T-helper 2 cell treated with Interferon-gamma antibody and Interleukin-4, amounts not matched to agents 100 ng/mL and 5 ng/mL, for 36 hours (primary cell): ENCODE data around the gene APOC1. TPM values are rescaled to one million over a fixed set of nuclear protein-coding genes. Genes with fewer than 3 reads are reported as not detected.

Source experiments
- intact Hi-C: fragments of 100-400 bp; cut with micrococcal nuclease; formaldehyde crosslinking; loops from one replicate; pipeline ENCODE4 v1.15.1; 2023
- total RNA-seq: library from RNA; stranded (reverse); gene quantifications from 2 replicates; pipeline ENCODE4 v1.2.3, GENCODE V29; 2022

APOC1 gene
- total RNA-seq, 1 donor from 2014 or later, result not detected

DNA sequence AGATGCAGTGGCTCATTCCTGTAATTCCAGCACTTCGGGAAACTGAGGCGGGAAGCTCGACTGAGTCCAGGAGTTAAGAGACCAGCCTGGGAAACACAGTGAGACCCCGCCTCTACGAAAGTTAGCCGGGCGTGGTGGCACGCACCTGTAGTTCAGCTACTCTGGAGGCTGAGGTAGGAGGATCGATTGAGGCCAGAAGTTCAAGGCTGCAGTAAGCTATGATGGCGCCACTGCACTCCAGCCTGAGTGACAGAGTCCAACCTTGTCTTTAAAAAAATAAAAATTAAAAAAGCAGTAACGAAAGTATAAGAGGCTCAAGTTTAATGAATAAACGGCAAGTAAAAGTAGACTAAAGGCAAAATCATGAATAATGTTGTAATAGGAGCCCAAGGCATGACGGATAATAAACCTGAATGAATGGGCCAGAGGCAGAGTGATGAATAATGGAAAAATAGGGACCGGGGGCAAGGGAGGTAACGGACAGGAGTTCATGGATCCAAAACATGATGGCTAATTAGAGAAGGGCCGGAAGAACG, 24.5 kb upstream of the APOC1 start:
- intact Hi-C loops, result loop anchor here (1.0 to 10.0 kb wide), 8 partner anchors 43 to 1135 kb away; partner anchors contain the start of genes BLOC1S3, CLASRP, CLPTM1 and NECTIN2

DNA sequence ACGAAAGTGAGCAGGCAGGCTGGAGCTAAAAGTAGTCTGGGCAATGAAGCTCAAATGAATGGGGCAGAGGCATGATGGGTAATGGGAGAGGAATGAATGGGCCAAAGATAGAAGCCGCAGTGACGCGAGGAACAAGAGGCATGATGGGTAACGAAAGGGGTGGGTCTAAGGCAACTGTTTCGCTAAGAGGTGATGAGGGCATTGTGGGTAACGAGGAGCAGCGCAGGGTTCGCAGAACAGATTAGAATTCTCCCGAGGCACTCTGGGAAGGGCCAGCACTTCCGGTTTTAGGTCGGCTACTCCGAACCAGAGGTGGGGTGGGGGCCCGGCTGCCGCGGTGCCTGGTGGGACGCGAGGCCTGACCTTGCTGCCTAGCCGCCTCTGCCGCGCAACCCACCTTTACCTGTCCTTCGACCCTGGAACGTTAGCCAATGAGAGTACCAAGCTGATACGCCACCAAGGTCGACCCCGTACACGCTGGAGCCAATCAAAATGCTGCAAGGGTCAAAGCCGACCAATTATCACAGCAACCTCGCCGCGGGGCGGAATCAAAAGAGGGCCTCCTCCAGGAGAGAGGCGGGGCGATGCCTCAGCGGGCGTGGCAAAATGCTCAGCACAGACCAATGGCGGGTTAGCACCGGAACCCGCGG, 23.9 kb upstream of the APOC1 start:
- intact Hi-C loops, result loop anchor here (1.0 to 10.0 kb wide), 8 partner anchors 44 to 1136 kb away; partner anchors contain the start of genes BLOC1S3, CLASRP, CLPTM1 and NECTIN2

DNA sequence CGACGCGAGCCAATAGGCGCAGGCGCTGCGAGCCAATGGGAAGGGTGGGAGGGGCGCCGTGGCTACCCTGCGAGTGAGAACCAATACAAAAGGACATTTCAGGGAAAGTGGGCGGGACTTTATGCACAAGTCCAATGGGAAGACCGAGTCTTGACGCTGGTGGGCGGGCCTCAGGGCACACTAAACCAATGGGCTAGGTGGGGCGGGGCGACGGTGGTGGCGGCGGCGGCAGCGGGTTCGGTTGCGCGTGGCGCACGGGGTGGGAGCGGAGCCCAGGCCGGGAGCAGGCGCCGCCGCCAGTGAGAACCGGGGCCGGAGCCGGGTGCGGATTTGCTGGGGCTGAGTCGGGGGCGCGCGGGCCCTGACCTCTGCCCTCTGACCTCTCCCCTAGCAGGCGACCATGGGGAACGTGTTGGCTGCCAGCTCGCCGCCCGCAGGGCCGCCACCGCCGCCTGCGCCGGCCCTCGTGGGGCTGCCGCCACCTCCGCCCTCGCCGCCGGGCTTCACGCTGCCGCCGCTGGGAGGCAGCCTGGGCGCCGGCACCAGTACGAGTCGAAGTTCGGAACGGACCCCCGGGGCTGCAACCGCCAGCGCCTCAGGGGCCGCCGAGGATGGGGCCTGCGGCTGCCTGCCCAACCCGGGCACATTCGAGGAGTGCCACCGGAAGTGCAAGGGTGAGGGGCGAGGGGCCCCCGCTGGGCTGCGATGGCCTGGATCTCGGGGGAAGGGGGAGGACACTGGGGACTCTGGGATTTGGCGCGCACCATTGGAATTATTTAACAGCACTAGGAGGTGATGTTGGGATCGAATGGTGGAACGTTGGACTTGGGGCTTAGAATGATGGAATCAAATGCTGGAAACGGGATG, 23.2 kb upstream of the APOC1 start, which contains the start of gene TOMM40:
TOMM40 (plus strand) TSS at position 239 of the 867 bp plus-strand sequence; CDS start at position 401, 162 bp downstream.
- intact Hi-C loops, result loop anchor here (2.0 to 10.0 kb wide), 3 partner anchors 44 to 1136 kb away; partner anchors contain the start of genes NECTIN2, PPP1R37 and SMG9

DNA sequence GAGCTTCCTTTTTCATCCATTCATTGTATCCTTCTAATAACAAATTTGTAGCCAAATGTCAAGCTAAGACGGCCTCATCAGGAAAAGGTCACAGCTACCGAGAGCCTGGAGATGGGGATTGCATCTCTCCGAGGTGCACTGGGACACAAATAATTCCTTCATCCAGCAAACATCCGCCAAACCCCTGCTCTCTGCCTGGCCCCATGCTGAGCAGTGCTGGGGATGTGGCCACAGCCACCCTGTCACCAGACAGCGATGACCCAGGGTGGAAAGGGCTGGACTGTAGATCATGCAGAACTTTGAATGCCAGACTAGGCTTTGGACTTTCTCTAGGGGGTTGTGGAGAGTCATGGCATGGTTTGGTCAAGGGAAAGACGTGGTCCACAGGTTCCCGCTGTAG, 21.5 kb upstream of the APOC1 start:
- intact Hi-C loops, result loop anchor here (10.0 kb wide), 2 partner anchors 202 to 1138 kb away; partner anchors contain the start of genes PPP1R37 and SMG9

DNA sequence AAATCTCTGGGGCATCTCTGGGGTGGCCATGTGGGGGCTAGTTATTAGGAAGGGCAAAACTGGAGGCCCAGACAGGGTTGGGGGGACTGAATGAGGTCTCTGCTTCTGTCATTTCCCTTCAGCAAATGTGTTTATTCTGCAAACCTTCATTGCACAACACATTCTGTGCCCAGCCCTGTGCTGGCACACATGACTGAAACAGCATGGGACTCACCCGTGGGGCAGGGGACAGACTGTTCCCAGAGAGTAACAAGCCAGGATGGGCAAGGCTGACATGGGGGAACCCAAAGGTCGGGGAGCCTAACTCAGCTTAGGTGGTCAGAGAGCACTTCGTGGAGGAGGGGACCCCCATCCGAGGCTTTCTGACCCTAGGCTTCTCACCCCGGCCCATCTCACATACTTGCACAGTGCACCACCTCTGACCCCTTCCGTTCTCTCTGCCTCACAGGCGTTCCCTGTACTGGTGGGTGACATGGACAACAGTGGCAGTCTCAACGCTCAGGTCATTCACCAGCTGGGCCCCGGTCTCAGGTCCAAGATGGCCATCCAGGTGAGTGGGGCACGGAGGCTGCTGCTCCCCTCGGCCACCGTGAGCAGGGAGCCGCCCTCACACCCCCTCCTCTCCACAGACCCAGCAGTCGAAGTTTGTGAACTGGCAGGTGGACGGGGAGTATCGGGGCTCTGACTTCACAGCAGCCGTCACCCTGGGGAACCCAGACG, 20.9 kb upstream of the APOC1 start:
- intact Hi-C loops, result loop anchor here (10.0 kb wide), 2 partner anchors 201 to 1139 kb away; partner anchors contain the start of genes PPP1R37 and SMG9

DNA sequence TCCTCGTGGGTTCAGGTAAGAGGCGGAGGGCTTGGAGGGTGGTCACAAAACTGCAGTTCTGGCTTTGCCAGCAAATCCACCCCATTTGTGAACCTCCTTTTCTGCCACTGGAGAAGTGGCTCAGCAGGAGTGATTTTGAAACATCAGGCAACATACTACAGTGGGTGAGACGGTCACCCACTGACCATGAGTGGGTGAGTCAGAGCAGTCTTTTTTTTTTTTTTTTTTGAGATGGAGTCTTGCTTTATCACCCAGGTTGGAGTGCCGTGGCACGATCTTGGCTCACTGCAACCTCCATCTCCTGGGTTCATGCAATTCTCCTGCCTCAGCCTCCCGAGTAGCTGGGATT, 20.4 kb upstream of the APOC1 start:
- intact Hi-C loops, result loop anchor here (10.0 kb wide), 2 partner anchors 201 to 1139 kb away; partner anchors contain the start of genes PPP1R37 and SMG9

DNA sequence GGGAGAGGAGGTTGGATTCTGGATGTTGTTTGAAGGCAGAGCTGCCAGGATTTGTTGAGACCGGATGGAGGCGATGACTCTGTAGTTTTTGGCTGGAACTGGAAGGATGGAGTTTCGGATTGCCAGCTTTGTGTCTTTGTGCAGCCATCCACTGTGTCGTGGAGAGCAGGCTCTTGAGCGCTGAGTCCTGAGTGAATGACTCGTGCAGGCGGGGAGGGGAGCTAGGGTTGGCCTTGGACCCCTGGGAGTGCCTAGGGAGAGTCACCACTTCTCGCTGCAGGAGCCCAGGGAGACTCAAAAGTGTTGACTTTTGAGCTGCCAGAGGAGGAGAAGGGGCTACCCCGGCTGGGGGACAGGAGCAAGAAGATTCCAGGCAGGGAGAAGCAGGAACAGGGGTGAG, 19.5 kb upstream of the APOC1 start:
- intact Hi-C loops, result loop anchor here (10.0 kb wide), 2 partner anchors 200 to 1140 kb away; partner anchors contain the start of genes PPP1R37 and SMG9

DNA sequence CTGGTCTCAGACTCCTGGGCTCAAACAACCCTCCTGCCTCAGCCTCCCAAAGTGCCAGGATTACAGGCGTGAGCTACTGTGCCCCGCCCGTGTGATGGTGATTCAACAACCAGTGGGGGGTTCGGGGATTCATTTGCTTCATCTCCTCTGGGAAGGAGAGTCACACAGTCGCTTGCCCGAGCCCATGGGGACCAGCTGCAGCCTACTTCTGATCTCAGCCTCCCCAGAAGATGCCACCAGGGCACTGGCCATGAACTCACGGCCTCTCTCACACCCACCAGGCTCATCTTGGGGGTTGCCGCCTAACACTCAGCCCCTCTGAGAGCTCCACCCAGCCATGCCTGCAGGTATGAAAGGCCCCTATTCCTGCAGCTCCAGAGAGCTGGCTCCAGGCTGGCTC, 16.6 kb upstream of the APOC1 start:
- intact Hi-C loops, result loop anchor here (10.0 kb wide), 2 partner anchors 197 to 1143 kb away; partner anchors contain the start of genes PPP1R37 and SMG9

DNA sequence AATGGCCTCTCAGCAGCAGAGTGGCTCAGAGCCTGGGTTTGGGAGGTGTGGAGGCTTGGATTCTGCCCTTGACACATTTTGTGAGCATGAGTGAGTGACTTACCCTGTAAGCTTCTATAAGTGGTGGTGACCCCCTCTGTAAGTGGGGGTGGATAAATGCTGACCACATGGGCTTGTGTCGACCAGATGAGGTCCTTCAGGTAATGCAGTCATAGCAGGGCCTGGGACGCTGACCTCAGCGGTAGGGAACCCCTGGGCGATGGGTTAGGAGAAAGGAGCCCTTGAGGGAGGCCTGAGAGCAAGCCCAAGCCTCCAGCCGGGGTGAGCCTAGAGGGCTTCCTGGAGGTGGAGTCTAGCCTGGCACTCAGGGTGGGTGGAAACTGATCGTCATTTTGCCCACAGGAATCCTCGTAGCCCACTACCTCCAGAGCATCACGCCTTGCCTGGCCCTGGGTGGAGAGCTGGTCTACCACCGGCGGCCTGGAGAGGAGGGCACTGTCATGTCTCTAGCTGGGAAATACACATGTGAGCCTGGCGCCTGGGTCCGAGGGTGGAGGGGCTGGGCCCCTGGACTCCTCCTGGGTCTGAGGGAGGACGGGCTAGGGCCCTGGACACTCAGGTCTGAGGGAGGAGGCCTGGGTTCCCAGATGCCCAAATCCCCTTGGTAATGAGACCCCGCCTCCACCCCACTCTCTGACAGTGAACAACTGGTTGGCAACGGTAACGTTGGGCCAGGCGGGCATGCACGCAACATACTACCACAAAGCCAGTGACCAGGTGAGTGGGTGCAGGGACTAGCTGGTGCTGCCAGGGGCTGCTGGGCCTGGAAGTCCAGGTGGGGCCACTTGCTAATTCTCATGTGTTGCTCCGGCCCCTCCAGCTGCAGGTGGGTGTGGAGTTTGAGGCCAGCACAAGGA, 13.8 kb upstream of the APOC1 start:
- intact Hi-C loops, result no loop called here

DNA sequence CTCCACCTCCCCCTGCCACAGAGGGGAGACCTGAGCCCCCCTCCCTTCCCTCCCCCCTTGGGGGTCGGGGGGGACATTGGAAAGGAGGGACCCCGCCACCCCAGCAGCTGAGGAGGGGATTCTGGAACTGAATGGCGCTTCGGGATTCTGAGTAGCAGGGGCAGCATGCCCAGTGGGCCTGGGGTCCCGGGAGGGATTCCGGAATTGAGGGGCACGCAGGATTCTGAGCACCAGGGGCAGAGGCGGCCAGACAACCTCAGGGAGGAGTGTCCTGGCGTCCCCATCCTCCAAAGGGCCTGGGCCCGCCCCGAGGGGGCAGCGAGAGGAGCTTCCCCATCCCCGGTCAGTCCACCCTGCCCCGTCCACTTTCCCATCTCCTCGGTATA, 11.2 kb upstream of the APOC1 start:
- intact Hi-C loops, result loop anchor here (1.0 kb wide), 1 partner anchor 48 kb away; no protein-coding TSS in a partner anchor

DNA sequence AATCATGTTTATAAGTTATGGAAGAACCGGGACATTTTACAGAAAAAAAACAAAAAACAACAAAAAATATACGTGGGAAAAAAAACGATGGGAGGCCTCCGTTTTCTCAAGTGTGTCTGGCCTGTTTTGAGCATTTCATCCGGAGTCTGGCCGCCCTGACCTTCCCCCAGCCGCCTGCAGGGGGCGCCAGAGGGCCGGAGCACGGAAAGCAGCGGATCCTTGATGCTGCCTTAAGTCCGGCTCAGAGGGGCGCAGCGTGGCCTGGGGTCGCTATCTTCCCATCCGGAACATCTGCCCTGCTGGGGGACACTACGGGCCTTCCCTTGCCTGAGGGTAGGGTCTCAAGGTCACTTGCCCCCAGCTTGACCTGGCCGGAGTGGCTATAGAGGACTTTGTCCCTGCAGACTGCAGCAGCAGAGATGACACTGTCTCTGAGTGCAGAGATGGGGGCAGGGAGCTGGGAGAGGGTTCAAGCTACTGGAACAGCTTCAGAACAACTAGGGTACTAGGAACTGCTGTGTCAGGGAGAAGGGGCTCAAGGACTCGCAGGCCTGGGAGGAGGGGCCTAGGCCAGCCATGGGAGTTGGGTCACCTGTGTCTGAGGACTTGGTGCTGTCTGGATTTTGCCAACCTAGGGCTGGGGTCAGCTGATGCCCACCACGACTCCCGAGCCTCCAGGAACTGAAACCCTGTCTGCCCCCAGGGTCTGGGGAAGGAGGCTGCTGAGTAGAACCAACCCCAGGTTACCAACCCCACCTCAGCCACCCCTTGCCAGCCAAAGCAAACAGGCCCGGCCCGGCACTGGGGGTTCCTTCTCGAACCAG, 10.6 kb upstream of the APOC1 start:
- intact Hi-C loops, result loop anchor here (1.0 kb wide), 1 partner anchor 47 kb away; no protein-coding TSS in a partner anchor

DNA sequence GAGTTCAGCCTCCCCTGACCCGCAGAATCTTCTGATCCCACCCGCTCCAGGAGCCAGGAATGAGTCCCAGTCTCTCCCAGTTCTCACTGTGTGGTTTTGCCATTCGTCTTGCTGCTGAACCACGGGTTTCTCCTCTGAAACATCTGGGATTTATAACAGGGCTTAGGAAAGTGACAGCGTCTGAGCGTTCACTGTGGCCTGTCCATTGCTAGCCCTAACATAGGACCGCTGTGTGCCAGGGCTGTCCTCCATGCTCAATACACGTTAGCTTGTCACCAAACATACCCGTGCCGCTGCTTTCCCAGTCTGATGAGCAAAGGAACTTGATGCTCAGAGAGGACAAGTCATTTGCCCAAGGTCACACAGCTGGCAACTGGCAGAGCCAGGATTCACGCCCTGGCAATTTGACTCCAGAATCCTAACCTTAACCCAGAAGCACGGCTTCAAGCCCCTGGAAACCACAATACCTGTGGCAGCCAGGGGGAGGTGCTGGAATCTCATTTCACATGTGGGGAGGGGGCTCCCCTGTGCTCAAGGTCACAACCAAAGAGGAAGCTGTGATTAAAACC, 9.9 kb upstream of the APOC1 start:
- intact Hi-C loops, result no loop called here

DNA sequence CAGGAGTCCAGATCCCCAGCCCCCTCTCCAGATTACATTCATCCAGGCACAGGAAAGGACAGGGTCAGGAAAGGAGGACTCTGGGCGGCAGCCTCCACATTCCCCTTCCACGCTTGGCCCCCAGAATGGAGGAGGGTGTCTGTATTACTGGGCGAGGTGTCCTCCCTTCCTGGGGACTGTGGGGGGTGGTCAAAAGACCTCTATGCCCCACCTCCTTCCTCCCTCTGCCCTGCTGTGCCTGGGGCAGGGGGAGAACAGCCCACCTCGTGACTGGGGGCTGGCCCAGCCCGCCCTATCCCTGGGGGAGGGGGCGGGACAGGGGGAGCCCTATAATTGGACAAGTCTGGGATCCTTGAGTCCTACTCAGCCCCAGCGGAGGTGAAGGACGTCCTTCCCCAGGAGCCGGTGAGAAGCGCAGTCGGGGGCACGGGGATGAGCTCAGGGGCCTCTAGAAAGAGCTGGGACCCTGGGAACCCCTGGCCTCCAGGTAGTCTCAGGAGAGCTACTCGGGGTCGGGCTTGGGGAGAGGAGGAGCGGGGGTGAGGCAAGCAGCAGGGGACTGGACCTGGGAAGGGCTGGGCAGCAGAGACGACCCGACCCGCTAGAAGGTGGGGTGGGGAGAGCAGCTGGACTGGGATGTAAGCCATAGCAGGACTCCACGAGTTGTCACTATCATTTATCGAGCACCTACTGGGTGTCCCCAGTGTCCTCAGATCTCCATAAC, 8.8 kb upstream of the APOC1 start, which contains the start of gene APOE:
APOE (plus strand) TSS at position 360 of the 724 bp plus-strand sequence. CDS start 829 bp downstream, outside the sequence.
- intact Hi-C loops, result no loop called here

DNA sequence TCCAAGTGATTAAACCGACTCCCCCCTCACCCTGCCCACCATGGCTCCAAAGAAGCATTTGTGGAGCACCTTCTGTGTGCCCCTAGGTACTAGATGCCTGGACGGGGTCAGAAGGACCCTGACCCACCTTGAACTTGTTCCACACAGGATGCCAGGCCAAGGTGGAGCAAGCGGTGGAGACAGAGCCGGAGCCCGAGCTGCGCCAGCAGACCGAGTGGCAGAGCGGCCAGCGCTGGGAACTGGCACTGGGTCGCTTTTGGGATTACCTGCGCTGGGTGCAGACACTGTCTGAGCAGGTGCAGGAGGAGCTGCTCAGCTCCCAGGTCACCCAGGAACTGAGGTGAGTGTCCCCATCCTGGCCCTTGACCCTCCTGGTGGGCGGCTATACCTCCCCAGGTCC, 6.8 kb upstream of the APOC1 start:
- intact Hi-C loops, result no loop called here

DNA sequence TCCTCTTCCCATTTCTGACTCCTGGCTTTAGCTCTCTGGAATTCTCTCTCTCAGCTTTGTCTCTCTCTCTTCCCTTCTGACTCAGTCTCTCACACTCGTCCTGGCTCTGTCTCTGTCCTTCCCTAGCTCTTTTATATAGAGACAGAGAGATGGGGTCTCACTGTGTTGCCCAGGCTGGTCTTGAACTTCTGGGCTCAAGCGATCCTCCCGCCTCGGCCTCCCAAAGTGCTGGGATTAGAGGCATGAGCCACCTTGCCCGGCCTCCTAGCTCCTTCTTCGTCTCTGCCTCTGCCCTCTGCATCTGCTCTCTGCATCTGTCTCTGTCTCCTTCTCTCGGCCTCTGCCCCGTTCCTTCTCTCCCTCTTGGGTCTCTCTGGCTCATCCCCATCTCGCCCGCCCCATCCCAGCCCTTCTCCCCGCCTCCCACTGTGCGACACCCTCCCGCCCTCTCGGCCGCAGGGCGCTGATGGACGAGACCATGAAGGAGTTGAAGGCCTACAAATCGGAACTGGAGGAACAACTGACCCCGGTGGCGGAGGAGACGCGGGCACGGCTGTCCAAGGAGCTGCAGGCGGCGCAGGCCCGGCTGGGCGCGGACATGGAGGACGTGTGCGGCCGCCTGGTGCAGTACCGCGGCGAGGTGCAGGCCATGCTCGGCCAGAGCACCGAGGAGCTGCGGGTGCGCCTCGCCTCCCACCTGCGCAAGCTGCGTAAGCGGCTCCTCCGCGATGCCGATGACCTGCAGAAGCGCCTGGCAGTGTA, 6.2 kb upstream of the APOC1 start:
- intact Hi-C loops, result no loop called here

DNA sequence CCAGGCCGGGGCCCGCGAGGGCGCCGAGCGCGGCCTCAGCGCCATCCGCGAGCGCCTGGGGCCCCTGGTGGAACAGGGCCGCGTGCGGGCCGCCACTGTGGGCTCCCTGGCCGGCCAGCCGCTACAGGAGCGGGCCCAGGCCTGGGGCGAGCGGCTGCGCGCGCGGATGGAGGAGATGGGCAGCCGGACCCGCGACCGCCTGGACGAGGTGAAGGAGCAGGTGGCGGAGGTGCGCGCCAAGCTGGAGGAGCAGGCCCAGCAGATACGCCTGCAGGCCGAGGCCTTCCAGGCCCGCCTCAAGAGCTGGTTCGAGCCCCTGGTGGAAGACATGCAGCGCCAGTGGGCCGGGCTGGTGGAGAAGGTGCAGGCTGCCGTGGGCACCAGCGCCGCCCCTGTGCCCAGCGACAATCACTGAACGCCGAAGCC, 5.6 kb upstream of the APOC1 start:
- intact Hi-C loops, result no loop called here

DNA sequence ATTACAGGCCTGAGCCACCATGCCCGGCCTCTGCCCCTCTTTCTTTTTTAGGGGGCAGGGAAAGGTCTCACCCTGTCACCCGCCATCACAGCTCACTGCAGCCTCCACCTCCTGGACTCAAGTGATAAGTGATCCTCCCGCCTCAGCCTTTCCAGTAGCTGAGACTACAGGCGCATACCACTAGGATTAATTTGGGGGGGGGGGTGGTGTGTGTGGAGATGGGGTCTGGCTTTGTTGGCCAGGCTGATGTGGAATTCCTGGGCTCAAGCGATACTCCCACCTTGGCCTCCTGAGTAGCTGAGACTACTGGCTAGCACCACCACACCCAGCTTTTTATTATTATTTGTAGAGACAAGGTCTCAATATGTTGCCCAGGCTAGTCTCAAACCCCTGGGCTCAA, 4.6 kb upstream of the APOC1 start:
- intact Hi-C loops, result no loop called here
